Measurements from ENCODE around the gene SPRY1. TPM values are rescaled to one million over a fixed set of nuclear protein-coding genes. Genes with fewer than 3 reads are reported as not detected.

The SPRY1 gene
- total RNA-seq, 1 experiment from 2014 or later: 76.3 TPM

DNA sequence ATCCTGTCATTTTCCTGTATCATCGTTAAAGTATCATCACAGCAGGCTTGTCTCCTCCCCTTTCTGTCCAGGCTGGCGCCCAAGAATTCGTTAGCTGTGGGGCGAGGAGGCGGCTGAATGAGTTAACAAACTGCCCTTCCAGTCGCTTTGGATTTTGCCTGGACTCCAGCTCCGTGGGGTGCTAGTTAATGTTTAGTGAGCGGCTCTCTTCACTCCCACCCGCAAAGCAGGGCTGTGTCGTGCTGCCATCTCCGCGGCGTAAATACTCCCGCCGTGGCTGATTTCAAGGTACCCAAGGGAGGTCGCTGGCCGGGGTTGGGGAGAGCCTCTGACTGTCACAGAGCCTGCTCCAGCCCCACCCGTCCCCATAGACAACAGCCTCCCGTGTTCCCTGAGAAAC lies 44.9 kb upstream of the SPRY1 start:
- H3K27me3 Mint-ChIP-seq (ENCODE audit: low read depth): no peaks in the 10 kb centered on the region
- Histone ChIP-seq H4K5ac (ENCODE audit: insufficient read length, low read depth, low read length) (no peak overlapping the region), H2AK5ac (ENCODE audit: insufficient read length, low read length) (no peak overlapping the region), H3K79me1 (ENCODE audit: insufficient read depth, low read depth, low read length, poor library complexity, severe bottlenecking) (no peaks in the 10 kb centered on the region), H3K23ac (ENCODE audit: insufficient read length, low read depth, low read length) (no peak overlapping the region), H3K9ac (ENCODE audit: extremely low read depth, insufficient read length, low read length) (no peak overlapping the region), H2BK120ac (ENCODE audit: low read depth, low read length, poor library complexity, severe bottlenecking) (no peak overlapping the region), H3K23me2 (ENCODE audit: insufficient read length, low read depth, low read length, poor library complexity, severe bottlenecking) (no peaks in the 10 kb centered on the region), H3K14ac (ENCODE audit: insufficient read depth, low read length) (no peak overlapping the region), H3K79me2 (ENCODE audit: insufficient read depth, low read length) (no peaks in the 10 kb centered on the region), H3K4me2 (ENCODE audit: insufficient read depth, insufficient read length, low read length) (no peak overlapping the region), H2BK12ac (ENCODE audit: insufficient read length, low read depth, low read length) (no peak overlapping the region), H2BK15ac (ENCODE audit: low read depth, low read length) (no peak overlapping the region), H4K20me1 (ENCODE audit: control insufficient read depth, insufficient read depth, insufficient read length) (no peaks in the 10 kb centered on the region), H3K27me3 (ENCODE audit: insufficient read depth, low read length) (no peaks in the 10 kb centered on the region), H3K9me3 (ENCODE audit: control insufficient read depth, low read depth, low read length) (no peaks in the 10 kb centered on the region), H2BK20ac (ENCODE audit: low read depth, low read length, poor library complexity, severe bottlenecking) (no peak overlapping the region), H4K91ac (ENCODE audit: insufficient read length, low read depth, low read length) (no peak overlapping the region), H2AFZ (ENCODE audit: low read length) (no peak overlapping the region), H3K4ac (ENCODE audit: low read depth, low read length) (no peak overlapping the region), H3K18ac (ENCODE audit: insufficient read length, low read depth, low read length) (no peak overlapping the region), H4K8ac (replicated peaks; ENCODE audit: insufficient read length, low read depth, low read length) (no peak overlapping the region), H3K27ac (ENCODE audit: insufficient read length, low read depth, low read length) (no peak overlapping the region), H3T11ph (ENCODE audit: low read length) (no peak overlapping the region), H2BK5ac (ENCODE audit: insufficient read length, low read length) (no peak overlapping the region), H3K56ac (ENCODE audit: insufficient read length, low read depth, low read length) (no peak overlapping the region), H3K4me1 (ENCODE audit: insufficient read depth, low read length) (no peaks in the 10 kb centered on the region)
- H3K27ac Mint-ChIP-seq: no peak overlapping the region
- TF ChIP-seq, protein P1, sequence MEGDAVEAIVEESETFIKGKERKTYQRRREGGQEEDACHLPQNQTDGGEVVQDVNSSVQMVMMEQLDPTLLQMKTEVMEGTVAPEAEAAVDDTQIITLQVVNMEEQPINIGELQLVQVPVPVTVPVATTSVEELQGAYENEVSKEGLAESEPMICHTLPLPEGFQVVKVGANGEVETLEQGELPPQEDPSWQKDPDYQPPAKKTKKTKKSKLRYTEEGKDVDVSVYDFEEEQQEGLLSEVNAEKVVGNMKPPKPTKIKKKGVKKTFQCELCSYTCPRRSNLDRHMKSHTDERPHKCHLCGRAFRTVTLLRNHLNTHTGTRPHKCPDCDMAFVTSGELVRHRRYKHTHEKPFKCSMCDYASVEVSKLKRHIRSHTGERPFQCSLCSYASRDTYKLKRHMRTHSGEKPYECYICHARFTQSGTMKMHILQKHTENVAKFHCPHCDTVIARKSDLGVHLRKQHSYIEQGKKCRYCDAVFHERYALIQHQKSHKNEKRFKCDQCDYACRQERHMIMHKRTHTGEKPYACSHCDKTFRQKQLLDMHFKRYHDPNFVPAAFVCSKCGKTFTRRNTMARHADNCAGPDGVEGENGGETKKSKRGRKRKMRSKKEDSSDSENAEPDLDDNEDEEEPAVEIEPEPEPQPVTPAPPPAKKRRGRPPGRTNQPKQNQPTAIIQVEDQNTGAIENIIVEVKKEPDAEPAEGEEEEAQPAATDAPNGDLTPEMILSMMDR (conservative IDR thresholded peaks at IDR 0.05): no peak
- peaks cover 24 to 27% of the 10 kb centered on the region in 2 experiments for H3K4me1 Mint-ChIP-seq
- WGBS (ENCODE audit: extremely low coverage, insufficient read length, low lambda C conversion rate): no CpG with 5 or more reads among the region's 19 CpGs
- no peaks in the 10 kb centered on the region; a peak in 1 of 5 replicates for H3K9me3 Mint-ChIP-seq
- no peak overlapping the region for H3K4me3 Mint-ChIP-seq
- DNase-seq: no peak
- H3K36me3 Mint-ChIP-seq (ENCODE audit: insufficient read depth in 1 of 3, low read depth in 3 of 3): no peaks in the 10 kb centered on the region; a peak in 1 of 7 replicates

All from H9 (cell line).